GM13977 (cell line): ENCODE measurements around the gene NACC1.

Experiments
- DNase-seq: peaks from one replicate; pipeline ENCODE4 v3.0.0; 2012; ENCODE audit warnings: low spot score
- CTCF ChIP-seq: IDR thresholded peaks from 2 replicates; pipeline ENCODE4 v1.5.1; 2012; ENCODE audit warnings: mild to moderate bottlenecking, control low read depth; ENCODE audit not compliant: insufficient read depth; ENCODE audit errors: extremely low read depth, missing control alignments
- in situ Hi-C: fragments of 300-500 bp; cut with MboI; formaldehyde crosslinking; loops from one replicate; pipeline ENCODE4 v1.12.0; 2022; ENCODE audit warnings: low sequenced_read_pairs, low pct_unique_long_range_greater_than_20kb, mixed read lengths, inconsistent platforms; ENCODE audit not compliant: unreplicated experiment

The NACC1 gene

GRCh38 chr19:13127051-13127450, 9.0 kb downstream of the NACC1 start:
- in situ Hi-C loops: no loop called here
- no peak for TF ChIP-seq CTCF
- no peak for DNase-seq

GRCh38 chr19:13127811-13128575, 9.9 kb downstream of the NACC1 start:
- no peak for TF ChIP-seq CTCF
- in situ Hi-C loops: no loop called here
- no peak for DNase-seq

GRCh38 chr19:13128583-13128982, 10.5 kb downstream of the NACC1 start:
- TF ChIP-seq CTCF: no peak
- DNase-seq: no peak
- in situ Hi-C loops: no loop called here

- TF ChIP-seq CTCF: no peak
- no peak for DNase-seq
- in situ Hi-C loops: no loop called here
Observed at GRCh38 chr19:13129384-13129783, 11.3 kb downstream of the NACC1 start.

- in situ Hi-C loops: no loop called here
- no peak for DNase-seq
- no peak for TF ChIP-seq CTCF
Observed at GRCh38 chr19:13130886-13131490, 12.9 kb downstream of the NACC1 start.

GRCh38 chr19:13132471-13133180, 14.6 kb downstream of the NACC1 start:
- TF ChIP-seq CTCF: no peak
- in situ Hi-C loops: no loop called here
- DNase-seq: no peak
